Hepatocyte (in vitro differentiated cells): ENCODE measurements around the gene C3orf70.

ENCODE experiments used
- CTCF ChIP-seq: fragments of 200-600 bp; sonication (generic); IDR thresholded peaks from 2 replicates; pipeline ENCODE4 v1.5.1; 2016; ENCODE audit warnings: antibody characterized with exemption, mild to moderate bottlenecking; ENCODE audit not compliant: poor library complexity
- EZH2 ChIP-seq: fragments of 200-600 bp; sonication (generic); IDR thresholded peaks from 2 replicates; pipeline ENCODE4 v1.6.1; 2016; ENCODE audit warnings: antibody characterized with exemption, mild to moderate bottlenecking, borderline replicate concordance
- EZH2phosphoT487 ChIP-seq: fragments of 200-600 bp; sonication (generic); IDR thresholded peaks from one replicate; pipeline ENCODE4 v1.6.1; 2018; ENCODE audit warnings: antibody characterized with exemption, mild to moderate bottlenecking, low read depth, moderate library complexity; ENCODE audit not compliant: unreplicated experiment, severe bottlenecking

- TF ChIP-seq CTCF (no peak), EZH2 (no peak), EZH2phosphoT487 (no peak)
Measured at GRCh38 chr3:185028121-185028520, 124.7 kb downstream of the C3orf70 start.
